ENCODE results near the gene ADPRH. TPM values are rescaled to one million over a fixed set of nuclear protein-coding genes. Genes with fewer than 3 reads are reported as not detected.

Gene ADPRH
- total and polyA plus RNA-seq, 10 of the 15 experiments (the other 5 are each of a cell fraction or from before 2014, with no cell fraction given): 2.3 to 32.6 (median 19.0) TPM

GRCh38 chr3:119637679-119638477, 58.6 kb downstream of the ADPRH start:
- Histone ChIP-seq H3K79me2 (ENCODE audit: control insufficient read depth, insufficient read depth, low read length) (no peaks in the 10 kb centered on the region), H3K9ac (ENCODE audit: control insufficient read depth, insufficient read depth, low read length) (peak overlapping the region; percentile 75), H3K4me2 (ENCODE audit: control insufficient read depth, insufficient read depth) (peak overlapping the region; percentile 65), H3K9me3 (replicated peaks; ENCODE audit: control insufficient read depth, insufficient read depth, low read length) (no peaks in the 10 kb centered on the region; the same call in 2 of the 3 replicates), H3K27ac (ENCODE audit: control insufficient read depth, insufficient read depth) (peak overlapping the region; percentile 96), H3K36me3 (ENCODE audit: control insufficient read depth in 2 of 2, insufficient read depth in 2 of 2, low read length in 1 of 2) (peaks cover 0 to 2% of the 10 kb centered on the region in 2 experiments; a peak in 2 of 4 replicates), H3K4me1 (ENCODE audit: control insufficient read depth, insufficient read depth, low read length) (peaks cover 37% of the 10 kb centered on the region), H4K20me1 (ENCODE audit: control insufficient read depth, insufficient read depth) (no peaks in the 10 kb centered on the region), H3K27me3 (replicated peaks in 1 of 2; ENCODE audit: control insufficient read depth in 2 of 2, insufficient read depth in 2 of 2, low read length in 1 of 2) (no peaks in the 10 kb centered on the region), H2AFZ (ENCODE audit: control insufficient read depth, low read depth, low read length) (peak overlapping the region; percentile 56), H3K4me3 (peak overlapping the region; percentile 21; the same call in 1 of the 2 replicates)
- no peak for FAIRE-seq
- in situ Hi-C loops (cut with MboI) (no loop called here), intact Hi-C loops (cut with micrococcal nuclease; ENCODE audit: unreplicated experiment) (loop anchor here (1.0 to 2.0 kb wide), 4 partner anchors 25 to 76 kb away; no protein-coding TSS in a partner anchor)
- peak; percentile 62 for ATAC-seq
- 19% methylated on average over 3 of the region's 3 CpGs for WGBS (ENCODE audit: insufficient coverage, insufficient replicate concordance, low lambda C conversion rate, missing lambda C conversion rate)
- peak; percentile 82 for DNase-seq (ENCODE audit: low read depth, low spot score)
- POLR2A ChIA-PET: interaction anchor here (0.6 to 2.9 kb wide), 19 partner anchors 10 to 80 kb away, joined by 3 to 41 read pairs (median 5); partner anchors contain the start of gene COX17
- CTCF ChIA-PET: interaction anchor here (0.6 to 3.6 kb wide), 13 partner anchors 10 to 105 kb away, joined by 3 to 43 read pairs (median 5); no protein-coding TSS in a partner anchor
- RAD21 ChIA-PET (ENCODE audit: unreplicated experiment): interaction anchor here (0.7 to 5.1 kb wide), 16 partner anchors 11 to 397 kb away, joined by 3 to 53 read pairs (median 8); partner anchors contain the start of genes B4GALT4, COX17 and PLA1A
- TSS peak; percentile 93 for BruUV-seq (replicated peaks)
- SMC1A ChIA-PET (ENCODE audit: uncharacterized antibody, unreplicated experiment): interaction anchor here (0.7 to 5.0 kb wide), 11 partner anchors 9 to 59 kb away, joined by 3 to 87 read pairs (median 4); partner anchors contain the start of gene COX17
- TF ChIP-seq ETV6 (conservative IDR thresholded peaks at IDR 0.05 in 1 of 2, IDR thresholded peaks at IDR 0.05 in 1 of 2; ENCODE audit: borderline replicate concordance in 1 of 2, low read depth in 1 of 2) (no peak), CREM (IDR thresholded peaks at IDR 0.05; ENCODE audit: low read depth) (peak; percentile 3; the same call in 1 of the 2 replicates), MTA2 (IDR thresholded peaks at IDR 0.05; ENCODE audit: low read depth) (peak; percentile 42), MYC (IDR thresholded peaks at IDR 0.05; ENCODE audit: insufficient read depth, insufficient read length, insufficient replicate concordance, low read length, severe bottlenecking) (no peak), PAX5 (IDR thresholded peaks at IDR 0.05; ENCODE audit: borderline replicate concordance, low read depth, low read length) (0 out of 2 replicates have a peak, but pooled peaks have one; percentile 36), ESRRA (IDR thresholded peaks at IDR 0.05; ENCODE audit: low read length) (no peak), IKZF2 (IDR thresholded peaks at IDR 0.05) (peak; percentile 90 to 93), ATF2 (IDR thresholded peaks at IDR 0.05; ENCODE audit: low read length) (peak; percentile 70; the same call in 1 of the 2 replicates), EED (IDR thresholded peaks at IDR 0.05; ENCODE audit: low read depth) (peak; percentile 87; the same call in 1 of the 2 replicates), RUNX3 (IDR thresholded peaks at IDR 0.05; ENCODE audit: low read length) (peak; percentile 94), SMARCA5 (IDR thresholded peaks at IDR 0.05) (0 out of 2 replicates have a peak, but pooled peaks have one; percentile 48), GABPA (IDR thresholded peaks at IDR 0.05; ENCODE audit: low read depth) (no peak), BCL11A (IDR thresholded peaks at IDR 0.05; ENCODE audit: low read depth, low read length) (peak; percentile 2; the same call in 1 of the 2 replicates), BHLHE40 (IDR thresholded peaks at IDR 0.05; ENCODE audit: borderline replicate concordance in 1 of 2, low read depth in 2 of 2, low read length in 1 of 2) (peak; percentile 56 to 63; a peak in 3 of 4 replicates), JUNB (IDR thresholded peaks at IDR 0.05) (peak; percentile 81), ZBED1 (IDR thresholded peaks at IDR 0.05; ENCODE audit: borderline replicate concordance) (0 out of 2 replicates have a peak, but pooled peaks have one; percentile 50), EP300 (IDR thresholded peaks at IDR 0.05; ENCODE audit: borderline replicate concordance in 1 of 2, control insufficient read depth in 1 of 2, low read depth in 2 of 2, low read length in 2 of 2) (peak; percentile 16 to 29; a peak in 1 of 4 replicates), JUND (IDR thresholded peaks at IDR 0.05; ENCODE audit: low read depth, low read length) (0 out of 2 replicates have a peak, but pooled peaks have one; percentile 28), SMC3 (IDR thresholded peaks at IDR 0.05; ENCODE audit: borderline replicate concordance, low read length) (peak; percentile 17; the same call in 1 of the 2 replicates), PKNOX1 (IDR thresholded peaks at IDR 0.05) (peak; percentile 55; the same call in 1 of the 2 replicates)
